Measurements from ENCODE around the gene MRPS21.
"Not testable (repeated sequence)": the region's sequence is repeated elsewhere in the genome, so short reads cannot be mapped to it uniquely, and the experiment has no call there.

MRPS21 gene

GRCh38 chr1:150281758-150282557 lies 11.7 kb upstream of the MRPS21 start, which contains the start of gene CIART:
TSS of gene CIART (plus strand) at chr1:150282554. CDS start at chr1:150283268, 714 bp downstream.
- DNase-seq, result peak; percentile 100

- peak in 1 of 2 experiments; percentile 98 for DNase-seq
These were observed 11.1 kb upstream of the MRPS21 start for GRCh38 chr1:150282558-150282958.

- peak in 1 of 2 experiments; percentile 46 for DNase-seq
These were observed 10.4 kb upstream of the MRPS21 start for GRCh38 chr1:150283260-150283659.

GRCh38 chr1:150288382-150288781 lies 5.3 kb upstream of the MRPS21 start:
- DNase-seq, result no peak

- peak; percentile 76 to 79 for DNase-seq
These were observed 4.8 kb upstream of the MRPS21 start for GRCh38 chr1:150288822-150289221.

GRCh38 chr1:150295476-150295875 lies 1.8 kb downstream of the MRPS21 start:
- no peak for DNase-seq

GRCh38 chr1:150299716-150300115 lies 6.1 kb downstream of the MRPS21 start:
- DNase-seq, result no peak

GRCh38 chr1:150302338-150302737 lies 8.7 kb downstream of the MRPS21 start:
- peak; percentile 99 to 100 for DNase-seq

- no peak for DNase-seq
These were observed 9.2 kb downstream of the MRPS21 start for GRCh38 chr1:150302902-150303301.

- DNase-seq, result not testable (repeated sequence)
These were observed 14.9 kb downstream of the MRPS21 start for GRCh38 chr1:150308585-150308984.

GRCh38 chr1:150309758-150310508 lies 16.3 kb downstream of the MRPS21 start:
- DNase-seq, result no peak

- peak; percentile 41 to 53 for DNase-seq
These were observed 18.1 kb downstream of the MRPS21 start for GRCh38 chr1:150311762-150312161.

- DNase-seq, result not testable (repeated sequence)
These were observed 21.0 kb downstream of the MRPS21 start for GRCh38 chr1:150314691-150315090.

- DNase-seq, result no peak
These were observed 27.0 kb downstream of the MRPS21 start for GRCh38 chr1:150320667-150320978.

GRCh38 chr1:150321826-150322166 lies 28.1 kb downstream of the MRPS21 start:
- DNase-seq, result peak in 1 of 2 experiments; percentile 47

GRCh38 chr1:150322310-150322709 lies 28.6 kb downstream of the MRPS21 start:
- DNase-seq, result no peak

- no peak for DNase-seq
These were observed 39.1 kb downstream of the MRPS21 start for GRCh38 chr1:150332651-150333290.

GRCh38 chr1:150346316-150346715 lies 52.7 kb downstream of the MRPS21 start:
- no peak for DNase-seq

- DNase-seq, result no peak
These were observed 59.2 kb downstream of the MRPS21 start for GRCh38 chr1:150352866-150353265.
